ENCODE results near the gene TFDP2.

- TF ChIP-seq ZNF565 (CRISPR knock-in tag; conservative IDR thresholded peaks at IDR 0.05; ENCODE audit: low read depth) (no peak), OSR1 (CRISPR knock-in tag; IDR thresholded peaks at IDR 0.05) (no peak), ZC3H10 (CRISPR knock-in tag; IDR thresholded peaks at IDR 0.05) (no peak), ZNF8 (CRISPR knock-in tag; IDR thresholded peaks at IDR 0.05) (no peak), BACH2 (CRISPR knock-in tag; IDR thresholded peaks at IDR 0.05; ENCODE audit: borderline replicate concordance) (no peak), SNAI2 (CRISPR knock-in tag; IDR thresholded peaks at IDR 0.05) (no peak), ESRRG (CRISPR knock-in tag; IDR thresholded peaks at IDR 0.05) (no peak), PATZ1 (CRISPR knock-in tag; IDR thresholded peaks at IDR 0.05; ENCODE audit: borderline replicate concordance) (no peak), ISL1 (CRISPR knock-in tag; IDR thresholded peaks at IDR 0.05) (no peak)
Observed at GRCh38 chr3:141929341-141929995, 219.9 kb downstream of the TFDP2 start.
